Breast epithelium (tissue), 3 donors: ENCODE results near the gene POLR2M.

Source experiments
- POLR2AphosphoS5 ChIP-seq, 3 donors: sonication (generic); formaldehyde crosslinking; IDR thresholded peaks; one replicate each; pipeline ENCODE4 v1.6.1; 2017; ENCODE audit warnings: antibody characterized with exemption in 3 of 3
- TF ChIP-seq, protein P1 (sequence below), 3 donors: fragments of 450-650 bp; IDR thresholded peaks; one replicate each; pipeline ENCODE4 v1.5.1; 2016 to 2017; ENCODE audit warnings: antibody characterized with exemption in 3 of 3, mild to moderate bottlenecking in 3 of 3, moderate library complexity in 3 of 3

DNA sequence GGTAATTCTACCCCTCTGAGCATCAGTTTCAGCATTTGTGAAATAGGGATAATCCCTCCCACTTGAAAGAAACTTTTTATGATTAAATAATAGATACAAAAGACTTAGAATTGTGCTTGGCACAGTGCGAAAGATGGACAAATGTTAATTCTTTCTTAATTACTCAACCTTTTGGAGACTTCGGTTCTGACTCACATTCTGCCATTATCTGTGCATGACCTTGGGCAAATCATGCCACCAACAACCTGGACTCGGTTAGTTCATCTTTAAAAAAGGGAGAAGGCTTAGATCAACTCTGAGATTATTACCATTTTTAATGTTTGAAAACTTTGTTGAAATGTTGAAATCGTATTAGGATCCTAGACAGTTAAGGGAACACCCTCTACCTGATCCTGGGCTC lies 40.6 kb upstream of the POLR2M start:
- TF ChIP-seq, protein P1, sequence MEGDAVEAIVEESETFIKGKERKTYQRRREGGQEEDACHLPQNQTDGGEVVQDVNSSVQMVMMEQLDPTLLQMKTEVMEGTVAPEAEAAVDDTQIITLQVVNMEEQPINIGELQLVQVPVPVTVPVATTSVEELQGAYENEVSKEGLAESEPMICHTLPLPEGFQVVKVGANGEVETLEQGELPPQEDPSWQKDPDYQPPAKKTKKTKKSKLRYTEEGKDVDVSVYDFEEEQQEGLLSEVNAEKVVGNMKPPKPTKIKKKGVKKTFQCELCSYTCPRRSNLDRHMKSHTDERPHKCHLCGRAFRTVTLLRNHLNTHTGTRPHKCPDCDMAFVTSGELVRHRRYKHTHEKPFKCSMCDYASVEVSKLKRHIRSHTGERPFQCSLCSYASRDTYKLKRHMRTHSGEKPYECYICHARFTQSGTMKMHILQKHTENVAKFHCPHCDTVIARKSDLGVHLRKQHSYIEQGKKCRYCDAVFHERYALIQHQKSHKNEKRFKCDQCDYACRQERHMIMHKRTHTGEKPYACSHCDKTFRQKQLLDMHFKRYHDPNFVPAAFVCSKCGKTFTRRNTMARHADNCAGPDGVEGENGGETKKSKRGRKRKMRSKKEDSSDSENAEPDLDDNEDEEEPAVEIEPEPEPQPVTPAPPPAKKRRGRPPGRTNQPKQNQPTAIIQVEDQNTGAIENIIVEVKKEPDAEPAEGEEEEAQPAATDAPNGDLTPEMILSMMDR (IDR thresholded peaks at IDR 0.05), result no peak
- no peak for TF ChIP-seq POLR2AphosphoS5 (IDR thresholded peaks at IDR 0.05)
